HG02885 (cell line): ENCODE data around the gene DPYD.
A peak's percentile ranks its signal among the peaks of the same experiment; 100 is the strongest.

Experiments
- ATAC-seq: cut with Tn5 transposase; IDR thresholded peaks from one replicate; pipeline ENCODE4 v1.9.1; 2021; ENCODE audit warnings: mild to moderate bottlenecking; ENCODE audit not compliant: unreplicated experiment, poor library complexity

Gene DPYD

GRCh38 chr1:97337250-97338030, 583.4 kb downstream of the DPYD start:
- ATAC-seq, result no peak

- ATAC-seq, result no peak
Measured at GRCh38 chr1:97334454-97334853, 586.4 kb downstream of the DPYD start.

- no peak for ATAC-seq
Measured at GRCh38 chr1:97332716-97333115, 588.1 kb downstream of the DPYD start.

- ATAC-seq, result no peak
Measured at GRCh38 chr1:97331165-97331564, 589.7 kb downstream of the DPYD start.

- no peak for ATAC-seq
Measured at GRCh38 chr1:97314685-97315084, 606.1 kb downstream of the DPYD start.

- no peak for ATAC-seq
Measured at GRCh38 chr1:97308131-97308530, 612.7 kb downstream of the DPYD start.

GRCh38 chr1:97307568-97307967, 613.3 kb downstream of the DPYD start:
- ATAC-seq, result no peak

- no peak for ATAC-seq
Measured at GRCh38 chr1:97307151-97307550, 613.7 kb downstream of the DPYD start.

GRCh38 chr1:97306504-97306903, 614.3 kb downstream of the DPYD start:
- no peak for ATAC-seq

- ATAC-seq, result no peak
Measured at GRCh38 chr1:97304366-97304765, 616.5 kb downstream of the DPYD start.

GRCh38 chr1:97298966-97299365, 621.9 kb downstream of the DPYD start:
- no peak for ATAC-seq

- ATAC-seq, result no peak
Measured at GRCh38 chr1:97297611-97298010, 623.2 kb downstream of the DPYD start.

GRCh38 chr1:97281962-97282361, 638.9 kb downstream of the DPYD start:
- no peak for ATAC-seq

- no peak for ATAC-seq
Measured at GRCh38 chr1:97277891-97278654, 642.8 kb downstream of the DPYD start.

GRCh38 chr1:97271916-97272788, 648.7 kb downstream of the DPYD start:
- no peak for ATAC-seq

- peak; percentile 69 for ATAC-seq
Measured at GRCh38 chr1:97270508-97271307, 650.1 kb downstream of the DPYD start.

- ATAC-seq, result no peak
Measured at GRCh38 chr1:97265630-97266029, 655.2 kb downstream of the DPYD start.

- no peak for ATAC-seq
Measured at GRCh38 chr1:97262842-97263241, 658.0 kb downstream of the DPYD start.

GRCh38 chr1:97258597-97258996, 662.2 kb downstream of the DPYD start:
- ATAC-seq, result no peak
